HG03066 (cell line): ENCODE results near the gene ZNF550.
"Not testable (repeated sequence)": the region's sequence is repeated elsewhere in the genome, so short reads cannot be mapped to it uniquely, and the experiment has no call there.

Experiments used
- ATAC-seq: cut with Tn5 transposase; IDR thresholded peaks from one replicate; pipeline ENCODE4 v1.9.1; 2021; ENCODE audit warnings: low read depth; ENCODE audit not compliant: unreplicated experiment

The ZNF550 gene

GRCh38 chr19:57537953-57538547 is 21.6 kb downstream of the ZNF550 start:
- ATAC-seq = no peak

GRCh38 chr19:57527136-57527881 is 32.4 kb downstream of the ZNF550 start, which contains the start of gene ZNF549:
Gene ZNF549, plus strand, starts transcription at chr19:57527356. Its CDS starts 218 bp downstream, at chr19:57527574.
- peak; percentile 99 for ATAC-seq

GRCh38 chr19:57518021-57518420 is 41.6 kb downstream of the ZNF550 start:
- ATAC-seq = not testable (repeated sequence)

GRCh38 chr19:57515255-57515654 is 44.4 kb downstream of the ZNF550 start:
- ATAC-seq = no peak

- ATAC-seq = no peak
Measured at GRCh38 chr19:57512845-57513244, 46.8 kb downstream of the ZNF550 start.

- ATAC-seq = no peak
Measured at GRCh38 chr19:57511484-57511883, 48.2 kb downstream of the ZNF550 start.

- no peak for ATAC-seq
Measured at GRCh38 chr19:57506163-57506562, 53.5 kb downstream of the ZNF550 start.

GRCh38 chr19:57500400-57500799 is 59.3 kb downstream of the ZNF550 start:
- ATAC-seq = not testable (repeated sequence)

GRCh38 chr19:57499680-57500395 is 59.8 kb downstream of the ZNF550 start, which contains the start of gene ZNF773:
Gene ZNF773, plus strand, starts transcription at chr19:57499938. Its CDS starts 143 bp downstream, at chr19:57500081.
- peak; percentile 93 for ATAC-seq

- not testable (repeated sequence) for ATAC-seq
Measured at GRCh38 chr19:57499332-57499679, 60.4 kb downstream of the ZNF550 start.

GRCh38 chr19:57488299-57488644 is 71.4 kb downstream of the ZNF550 start:
- ATAC-seq = not testable (repeated sequence)

- ATAC-seq = peak; percentile 97
Measured at GRCh38 chr19:57487477-57488298, 72.0 kb downstream of the ZNF550 start, which contains the start of gene ZNF419. Gene ZNF419, plus strand, starts transcription at chr19:57487750. Its CDS starts 201 bp downstream, at chr19:57487951.
